ENCODE data around the gene ECEL1. TPM values are rescaled to one million over a fixed set of nuclear protein-coding genes. Genes with fewer than 3 reads are reported as not detected.

The ECEL1 gene
- total RNA-seq, 6 experiments from 2014 or later = 0.22 to 1.3 (median 0.83) TPM; not detected in 2

GRCh38 chr2:232466221-232466620, 21.4 kb downstream of the ECEL1 start:
- no peak for DNase-seq

GRCh38 chr2:232465061-232465460, 22.6 kb downstream of the ECEL1 start:
- ATAC-seq (peak; percentile 46 to 99 (median 80)), DNase-seq (peak; percentile 61 to 85 (median 77))
- Histone ChIP-seq H3K27me3 (no peaks in the 10 kb centered on the region), H3K4me3 (no peak overlapping the region), H3K27ac (no peak overlapping the region), H3K36me3 (no peaks in the 10 kb centered on the region), H3K4me1 (no peaks in the 10 kb centered on the region), H3K9me3 (no peaks in the 10 kb centered on the region)
- intact Hi-C loops (cut with DNase I) = no loop called here
- 53% methylated on average over 4 of the region's 6 CpGs for WGBS (ENCODE audit: insufficient coverage, low coverage, low lambda C conversion rate, missing lambda C conversion rate)
- TF ChIP-seq POLR2A (IDR thresholded peaks at IDR 0.05) (no peak), CTCF (IDR thresholded peaks at IDR 0.05) (no peak)

More at GRCh38 chr2:232466221-232466620, 21.4 kb downstream of the ECEL1 start:
- Histone ChIP-seq H3K9me3 (no peaks in the 10 kb centered on the region), H3K36me3 (no peaks in the 10 kb centered on the region), H3K4me3 (no peak overlapping the region), H3K27me3 (no peaks in the 10 kb centered on the region), H3K27ac (no peak overlapping the region), H3K4me1 (no peaks in the 10 kb centered on the region)
- intact Hi-C loops (cut with DNase I) = no loop called here
- ATAC-seq = no peak
- TF ChIP-seq CTCF (IDR thresholded peaks at IDR 0.05) (no peak), POLR2A (IDR thresholded peaks at IDR 0.05) (no peak)
- WGBS (ENCODE audit: insufficient coverage, low coverage, low lambda C conversion rate, missing lambda C conversion rate) = 53% methylated on average over 7 of the region's 7 CpGs

GRCh38 chr2:232464544-232464885, 23.1 kb downstream of the ECEL1 start:
- H3K27me3 ChIP-seq = no peaks in the 10 kb centered on the region
- ATAC-seq = no peak
- no peak overlapping the region for H3K27ac ChIP-seq
- no peaks in the 10 kb centered on the region for H3K36me3 ChIP-seq
- no CpG with 5 or more reads among the region's 3 CpGs for WGBS (ENCODE audit: insufficient coverage, low coverage, low lambda C conversion rate, missing lambda C conversion rate)
- no peak overlapping the region for H3K4me3 ChIP-seq
- peak in 1 of 3 donors; percentile 50 for DNase-seq
- H3K4me1 ChIP-seq = no peaks in the 10 kb centered on the region
- no peak for TF ChIP-seq POLR2A (IDR thresholded peaks at IDR 0.05)
- TF ChIP-seq CTCF (IDR thresholded peaks at IDR 0.05) = no peak
- intact Hi-C loops (cut with DNase I) = no loop called here
- H3K9me3 ChIP-seq = no peaks in the 10 kb centered on the region

- H3K4me1 ChIP-seq = no peaks in the 10 kb centered on the region
- no peaks in the 10 kb centered on the region for H3K9me3 ChIP-seq
- DNase-seq (no peak), ATAC-seq (no peak)
- no peak overlapping the region for H3K27ac ChIP-seq
- H3K27me3 ChIP-seq = no peaks in the 10 kb centered on the region
- TF ChIP-seq CTCF (IDR thresholded peaks at IDR 0.05) = no peak
- no peak for TF ChIP-seq POLR2A (IDR thresholded peaks at IDR 0.05)
- intact Hi-C loops (cut with DNase I) = no loop called here
- no peak overlapping the region for H3K4me3 ChIP-seq
- H3K36me3 ChIP-seq = no peaks in the 10 kb centered on the region
- WGBS (ENCODE audit: insufficient coverage, low coverage, low lambda C conversion rate, missing lambda C conversion rate) = 97% methylated on average over 6 of the region's 18 CpGs
These were observed 23.7 kb downstream of the ECEL1 start for GRCh38 chr2:232463701-232464543.

All from right lobe of liver (tissue), 6 donors.